ENCODE measurements around the gene PDIA6.

The PDIA6 gene

GRCh38 chr2:10764896-10765295, 47.7 kb downstream of the PDIA6 start:
- no peak for DNase-seq (ENCODE audit: low read depth in 1 of 2, low spot score in 1 of 2)

DNA sequence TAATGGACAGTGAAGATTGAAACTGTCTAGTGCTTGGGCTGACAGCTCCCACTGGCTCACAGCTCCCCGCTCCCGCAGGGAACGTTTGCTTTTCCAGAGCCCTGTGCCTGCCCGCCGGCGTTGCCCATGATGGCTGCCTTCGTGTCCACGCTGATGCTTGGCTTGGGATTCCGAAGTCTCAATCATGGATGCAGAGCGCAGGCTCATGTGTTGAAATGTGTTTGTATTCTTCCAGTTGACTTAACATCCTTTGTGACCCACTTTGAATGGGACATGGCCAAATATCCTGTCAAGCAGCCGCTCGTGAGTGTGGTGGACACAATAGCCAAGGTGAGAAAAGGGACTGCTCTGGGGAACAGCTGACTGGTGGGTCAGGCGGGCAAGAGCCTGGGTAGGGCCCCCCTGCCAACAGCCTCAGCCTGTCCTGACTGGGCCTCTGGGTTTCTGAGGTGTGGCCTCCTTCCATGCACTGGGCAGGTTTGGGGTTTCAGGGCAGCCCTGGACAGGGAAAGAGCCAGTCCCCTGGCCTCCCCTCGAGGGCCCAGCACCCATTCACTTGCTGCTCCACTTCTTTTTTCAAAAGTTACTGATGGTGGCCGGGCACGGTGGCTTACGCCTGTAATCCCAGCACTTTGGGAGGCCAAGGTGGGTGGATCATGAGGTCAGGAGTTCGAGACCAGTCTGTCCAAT, 48.3 kb downstream of the PDIA6 start:
- DNase-seq (ENCODE audit: low read depth in 1 of 2, low spot score in 1 of 2), result no peak

GRCh38 chr2:10763461-10763800, 49.2 kb downstream of the PDIA6 start:
- DNase-seq (ENCODE audit: low read depth in 1 of 2, low spot score in 1 of 2), result no peak

GRCh38 chr2:10762651-10763460, 49.7 kb downstream of the PDIA6 start:
- no peak for DNase-seq (ENCODE audit: low read depth in 1 of 2, low spot score in 1 of 2)

GRCh38 chr2:10761591-10761990, 51.0 kb downstream of the PDIA6 start:
- no peak for DNase-seq (ENCODE audit: low read depth in 1 of 2, low spot score in 1 of 2)

DNA sequence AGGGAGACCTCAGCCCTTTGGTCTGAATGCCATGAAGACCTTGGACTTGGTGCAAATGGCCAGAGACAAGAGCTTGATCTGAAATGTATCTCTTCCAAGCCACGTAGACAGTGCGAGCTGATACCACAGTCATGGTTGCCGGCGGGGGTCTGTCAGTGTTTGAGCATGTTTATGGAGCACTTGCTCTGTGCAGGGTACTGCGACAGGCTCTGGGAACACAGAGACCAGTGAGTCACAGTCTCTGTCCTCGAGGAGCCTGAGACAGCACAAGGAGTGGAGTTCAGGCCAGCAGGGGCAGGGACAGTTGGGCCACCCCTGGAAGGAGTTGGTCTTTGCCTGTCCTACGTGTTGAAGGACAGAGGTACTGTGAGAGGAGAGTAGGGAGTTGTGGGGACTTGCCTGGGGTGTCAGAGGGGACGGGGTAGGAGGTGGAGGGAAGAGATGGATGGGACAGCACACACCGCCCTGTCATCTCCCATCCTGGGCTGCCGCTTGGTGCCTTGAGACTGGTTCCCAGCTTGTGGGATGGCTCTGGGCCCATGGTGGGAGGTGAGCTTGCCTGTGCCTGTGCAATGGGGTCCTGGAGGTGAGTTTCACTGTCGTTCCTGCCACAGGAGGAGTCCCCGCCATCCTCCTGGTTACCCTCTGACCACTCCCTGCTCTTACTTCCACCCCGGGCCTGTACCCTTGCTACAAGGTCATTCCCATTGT, 51.6 kb downstream of the PDIA6 start:
- DNase-seq (ENCODE audit: low read depth in 1 of 2, low spot score in 1 of 2), result no peak

- DNase-seq (ENCODE audit: low read depth in 1 of 2, low spot score in 1 of 2), result no peak
These were observed 53.4 kb downstream of the PDIA6 start for GRCh38 chr2:10759151-10759714.

DNA sequence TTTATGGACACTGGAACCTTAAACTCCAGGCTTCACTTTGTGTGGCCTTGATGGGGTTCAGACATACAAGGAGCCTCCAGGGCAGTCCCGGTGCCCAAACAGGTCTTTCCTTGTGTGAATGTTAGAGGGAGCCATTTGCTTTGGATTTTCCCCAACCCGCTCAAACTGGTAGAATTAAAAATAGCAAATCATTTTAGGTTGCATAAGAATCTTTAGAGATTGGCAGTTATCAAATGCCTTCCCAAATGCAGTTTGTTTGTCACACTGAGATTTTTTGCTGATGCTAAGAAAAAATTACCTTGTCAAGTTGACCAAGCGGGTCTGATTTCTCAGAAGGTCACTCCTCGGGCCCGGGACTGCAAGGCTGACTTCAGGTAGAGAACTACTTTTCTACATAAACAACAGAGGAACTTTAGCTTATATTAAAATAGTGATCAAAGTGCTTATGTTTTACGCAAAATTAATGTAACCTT, 54.7 kb downstream of the PDIA6 start:
- no peak for DNase-seq (ENCODE audit: low read depth in 1 of 2, low spot score in 1 of 2)

DNA sequence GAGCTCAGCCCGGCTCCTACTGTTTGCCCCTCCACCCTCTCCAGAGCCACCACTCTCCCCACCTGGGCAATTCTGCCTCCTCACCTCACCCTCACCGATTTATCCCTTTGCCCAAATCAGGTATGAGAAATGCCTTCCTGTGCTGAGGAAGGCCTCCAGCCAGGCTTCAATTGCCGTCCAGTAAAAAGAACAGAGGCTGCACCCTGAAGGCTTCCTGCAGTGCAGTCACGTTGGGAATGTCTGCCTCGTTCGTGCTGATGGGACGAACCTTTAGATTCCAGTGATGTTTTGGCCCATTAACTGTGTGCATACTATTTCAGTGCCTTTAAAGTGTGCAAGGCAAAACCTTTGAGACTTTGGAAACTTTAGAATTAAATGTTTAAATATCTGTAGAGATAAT, 57.0 kb downstream of the PDIA6 start:
- DNase-seq (ENCODE audit: low read depth in 1 of 2, low spot score in 1 of 2), result no peak

GRCh38 chr2:10753876-10754275, 58.7 kb downstream of the PDIA6 start:
- DNase-seq (ENCODE audit: low read depth in 1 of 2, low spot score in 1 of 2), result no peak

GRCh38 chr2:10753156-10753555, 59.4 kb downstream of the PDIA6 start:
- DNase-seq (ENCODE audit: low read depth in 1 of 2, low spot score in 1 of 2), result no peak

- DNase-seq (ENCODE audit: low read depth in 1 of 2, low spot score in 1 of 2), result no peak
These were observed 60.3 kb downstream of the PDIA6 start for GRCh38 chr2:10752236-10752635.

DNA sequence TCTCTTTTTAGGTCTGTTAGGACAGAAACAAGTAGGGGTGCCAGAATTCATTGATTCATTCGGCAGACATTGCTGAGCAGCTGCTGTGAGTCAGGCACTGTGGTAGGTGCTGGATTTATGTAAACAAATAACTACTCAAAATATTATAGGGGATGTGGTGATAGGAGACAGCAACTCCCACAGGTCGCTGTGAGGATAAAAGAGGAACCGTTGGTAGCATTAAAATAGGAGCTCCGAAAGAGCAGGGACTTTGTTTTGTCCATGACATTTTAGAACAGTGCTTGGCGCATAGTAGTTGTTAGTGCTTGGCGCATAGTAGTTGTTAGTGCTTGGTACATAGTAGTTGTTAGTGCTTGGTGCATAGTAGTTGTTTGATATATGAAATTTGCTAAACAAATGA, 62.0 kb downstream of the PDIA6 start:
- DNase-seq (ENCODE audit: low read depth in 1 of 2, low spot score in 1 of 2), result no peak

GRCh38 chr2:10742666-10743065, 69.9 kb downstream of the PDIA6 start:
- no peak for DNase-seq (ENCODE audit: low read depth in 1 of 2, low spot score in 1 of 2)

- DNase-seq (ENCODE audit: low read depth in 1 of 2, low spot score in 1 of 2), result no peak
These were observed 71.4 kb downstream of the PDIA6 start for GRCh38 chr2:10741139-10741538.

- DNase-seq (ENCODE audit: low read depth in 1 of 2, low spot score in 1 of 2), result no peak
These were observed 72.4 kb downstream of the PDIA6 start for GRCh38 chr2:10740226-10740625.

DNA sequence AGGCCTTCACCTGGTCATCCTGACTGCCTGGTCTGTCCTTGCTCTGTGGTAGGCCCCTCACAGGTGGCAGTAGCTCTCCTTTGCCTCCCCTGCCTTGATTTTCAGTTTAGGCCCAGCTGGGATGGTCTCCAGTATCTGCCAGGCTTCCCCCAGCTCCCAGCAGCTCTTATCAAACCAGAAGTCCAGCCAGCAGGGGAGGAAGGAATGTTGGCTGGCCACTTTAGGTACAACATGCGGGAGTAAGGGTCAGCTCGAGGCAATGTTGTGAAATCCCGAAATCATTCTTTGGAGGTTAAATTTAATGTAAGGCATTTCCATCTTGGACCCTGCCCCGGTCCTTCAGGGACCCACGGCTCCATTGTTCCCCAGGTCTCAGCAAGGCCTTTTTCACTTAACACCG, 74.4 kb downstream of the PDIA6 start:
- no peak for DNase-seq (ENCODE audit: low read depth in 1 of 2, low spot score in 1 of 2)

GRCh38 chr2:10733980-10734379, 78.6 kb downstream of the PDIA6 start:
- DNase-seq (ENCODE audit: low read depth in 1 of 2, low spot score in 1 of 2), result no peak

- DNase-seq (ENCODE audit: low read depth in 1 of 2, low spot score in 1 of 2), result no peak
These were observed 79.0 kb downstream of the PDIA6 start for GRCh38 chr2:10733566-10733925.
